Neural progenitor cell (in vitro differentiated cells): ENCODE results near the gene KCTD15.

ENCODE experiments used
- EZH2 ChIP-seq: fragments of 200-600 bp; sonication (generic); IDR thresholded peaks from 2 replicates; pipeline ENCODE4 v1.6.1; 2017; ENCODE audit warnings: antibody characterized with exemption, mild to moderate bottlenecking, moderate library complexity
- EZH2phosphoT487 ChIP-seq: fragments of 200-600 bp; sonication (generic); IDR thresholded peaks from 2 replicates; pipeline ENCODE4 v1.6.1; 2017; ENCODE audit warnings: antibody characterized with exemption
- TF ChIP-seq, protein P1 (sequence below): fragments of 200-600 bp; sonication (generic); IDR thresholded peaks from 2 replicates; pipeline ENCODE4 v1.5.1; 2017; ENCODE audit warnings: antibody characterized with exemption, mild to moderate bottlenecking

DNA sequence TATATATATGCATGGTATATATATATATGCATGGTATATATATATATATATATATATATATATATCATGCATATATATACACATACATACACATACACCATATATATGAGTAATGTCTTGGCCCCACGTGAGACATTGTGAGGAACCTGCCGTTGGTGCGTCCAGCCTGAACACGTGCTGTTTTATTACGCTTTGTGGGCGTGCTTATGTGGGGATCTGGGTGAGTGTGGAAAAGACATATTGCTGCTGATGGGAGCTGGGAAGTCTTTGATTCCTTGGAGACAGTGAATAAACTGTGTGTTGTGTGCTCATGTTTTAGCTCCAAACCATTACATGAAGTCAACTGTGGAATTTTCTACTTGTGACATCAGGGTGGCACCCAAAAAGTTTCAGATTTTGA, 28.9 kb downstream of the KCTD15 start:
- TF ChIP-seq, protein P1, sequence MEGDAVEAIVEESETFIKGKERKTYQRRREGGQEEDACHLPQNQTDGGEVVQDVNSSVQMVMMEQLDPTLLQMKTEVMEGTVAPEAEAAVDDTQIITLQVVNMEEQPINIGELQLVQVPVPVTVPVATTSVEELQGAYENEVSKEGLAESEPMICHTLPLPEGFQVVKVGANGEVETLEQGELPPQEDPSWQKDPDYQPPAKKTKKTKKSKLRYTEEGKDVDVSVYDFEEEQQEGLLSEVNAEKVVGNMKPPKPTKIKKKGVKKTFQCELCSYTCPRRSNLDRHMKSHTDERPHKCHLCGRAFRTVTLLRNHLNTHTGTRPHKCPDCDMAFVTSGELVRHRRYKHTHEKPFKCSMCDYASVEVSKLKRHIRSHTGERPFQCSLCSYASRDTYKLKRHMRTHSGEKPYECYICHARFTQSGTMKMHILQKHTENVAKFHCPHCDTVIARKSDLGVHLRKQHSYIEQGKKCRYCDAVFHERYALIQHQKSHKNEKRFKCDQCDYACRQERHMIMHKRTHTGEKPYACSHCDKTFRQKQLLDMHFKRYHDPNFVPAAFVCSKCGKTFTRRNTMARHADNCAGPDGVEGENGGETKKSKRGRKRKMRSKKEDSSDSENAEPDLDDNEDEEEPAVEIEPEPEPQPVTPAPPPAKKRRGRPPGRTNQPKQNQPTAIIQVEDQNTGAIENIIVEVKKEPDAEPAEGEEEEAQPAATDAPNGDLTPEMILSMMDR = no peak
- no peak for TF ChIP-seq EZH2
- TF ChIP-seq EZH2phosphoT487 = no peak
